Measurements from ENCODE around the gene SIX3.

Gene SIX3

DNA sequence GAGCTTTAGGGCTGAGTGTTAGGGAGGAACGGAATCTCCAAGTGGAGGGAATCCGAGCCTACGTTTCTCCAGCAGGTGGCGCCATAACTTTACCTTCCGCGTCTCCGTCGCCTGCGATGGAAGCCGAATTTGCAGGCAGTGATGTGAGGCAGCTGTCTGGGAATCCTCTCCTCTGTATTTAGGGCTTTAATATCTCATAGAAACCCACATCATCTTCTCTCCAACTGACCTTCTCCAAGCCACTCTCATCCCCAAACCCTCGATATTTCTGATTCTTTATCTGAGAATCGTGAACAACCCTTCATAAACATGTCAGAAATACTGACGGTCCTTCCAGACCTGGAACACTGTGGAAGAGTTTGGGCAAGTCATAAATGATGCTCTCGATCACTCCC is 40.2 kb downstream of the SIX3 start:
- Histone ChIP-seq H3K36me3 (no peaks in the 10 kb centered on the region), H3K9me3 (no peaks in the 10 kb centered on the region), H3K27ac (no peak overlapping the region), H3K4me1 (ENCODE audit: control insufficient read depth in 1 of 2, insufficient read depth in 1 of 2, low read depth in 1 of 2, low read length in 1 of 2) (no peaks in the 10 kb centered on the region), H3K4me3 (ENCODE audit: low read depth in 1 of 2, low read length in 1 of 2) (no peak overlapping the region), H3K27me3 (peaks cover 54% of the 10 kb centered on the region)
- TF ChIP-seq, protein P1, sequence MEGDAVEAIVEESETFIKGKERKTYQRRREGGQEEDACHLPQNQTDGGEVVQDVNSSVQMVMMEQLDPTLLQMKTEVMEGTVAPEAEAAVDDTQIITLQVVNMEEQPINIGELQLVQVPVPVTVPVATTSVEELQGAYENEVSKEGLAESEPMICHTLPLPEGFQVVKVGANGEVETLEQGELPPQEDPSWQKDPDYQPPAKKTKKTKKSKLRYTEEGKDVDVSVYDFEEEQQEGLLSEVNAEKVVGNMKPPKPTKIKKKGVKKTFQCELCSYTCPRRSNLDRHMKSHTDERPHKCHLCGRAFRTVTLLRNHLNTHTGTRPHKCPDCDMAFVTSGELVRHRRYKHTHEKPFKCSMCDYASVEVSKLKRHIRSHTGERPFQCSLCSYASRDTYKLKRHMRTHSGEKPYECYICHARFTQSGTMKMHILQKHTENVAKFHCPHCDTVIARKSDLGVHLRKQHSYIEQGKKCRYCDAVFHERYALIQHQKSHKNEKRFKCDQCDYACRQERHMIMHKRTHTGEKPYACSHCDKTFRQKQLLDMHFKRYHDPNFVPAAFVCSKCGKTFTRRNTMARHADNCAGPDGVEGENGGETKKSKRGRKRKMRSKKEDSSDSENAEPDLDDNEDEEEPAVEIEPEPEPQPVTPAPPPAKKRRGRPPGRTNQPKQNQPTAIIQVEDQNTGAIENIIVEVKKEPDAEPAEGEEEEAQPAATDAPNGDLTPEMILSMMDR (IDR thresholded peaks at IDR 0.05), result peak; percentile 72

DNA sequence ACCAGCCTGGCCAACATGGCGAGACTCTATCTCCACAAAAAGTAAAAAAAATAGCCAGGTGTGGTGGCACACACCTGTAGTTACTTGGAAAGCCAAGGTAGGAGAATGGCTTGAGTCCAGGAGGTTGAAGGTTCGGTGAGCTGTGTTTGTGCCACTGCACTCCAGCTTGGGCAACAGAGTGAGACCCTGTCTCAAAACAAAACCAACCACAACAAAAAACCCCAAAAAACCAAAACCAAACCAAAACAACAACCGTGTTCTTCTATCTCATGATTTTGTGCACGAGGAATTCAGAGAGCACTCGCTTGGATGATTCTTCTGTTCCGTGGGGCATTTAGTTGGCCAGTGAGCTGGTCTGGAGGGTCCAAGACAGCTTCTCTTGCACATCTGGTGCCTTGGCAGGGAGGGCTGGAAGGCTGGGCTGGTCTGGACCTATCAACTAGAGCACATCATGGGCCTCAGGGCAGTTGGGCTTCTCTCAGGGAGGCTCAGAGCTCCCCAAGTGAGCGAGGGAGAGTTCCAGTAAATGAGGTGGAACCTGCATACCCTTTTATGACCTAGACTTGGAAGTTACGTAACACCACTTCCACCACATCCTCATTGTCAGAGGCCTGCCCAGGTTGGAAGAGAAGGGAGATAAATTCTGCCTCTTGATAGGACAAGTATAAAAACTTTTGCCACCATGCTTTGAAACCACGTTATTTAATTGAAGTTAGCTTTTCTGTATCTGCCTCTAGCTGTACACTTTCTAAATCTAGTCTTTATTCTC is 42.5 kb downstream of the SIX3 start:
- Histone ChIP-seq H3K27me3 (peaks cover 49% of the 10 kb centered on the region), H3K27ac (no peak overlapping the region), H3K36me3 (no peaks in the 10 kb centered on the region), H3K9me3 (no peaks in the 10 kb centered on the region), H3K4me3 (ENCODE audit: low read depth in 1 of 2, low read length in 1 of 2) (no peak overlapping the region), H3K4me1 (ENCODE audit: control insufficient read depth in 1 of 2, insufficient read depth in 1 of 2, low read depth in 1 of 2, low read length in 1 of 2) (no peaks in the 10 kb centered on the region)
- TF ChIP-seq, protein P1 (IDR thresholded peaks at IDR 0.05), result no peak

DNA sequence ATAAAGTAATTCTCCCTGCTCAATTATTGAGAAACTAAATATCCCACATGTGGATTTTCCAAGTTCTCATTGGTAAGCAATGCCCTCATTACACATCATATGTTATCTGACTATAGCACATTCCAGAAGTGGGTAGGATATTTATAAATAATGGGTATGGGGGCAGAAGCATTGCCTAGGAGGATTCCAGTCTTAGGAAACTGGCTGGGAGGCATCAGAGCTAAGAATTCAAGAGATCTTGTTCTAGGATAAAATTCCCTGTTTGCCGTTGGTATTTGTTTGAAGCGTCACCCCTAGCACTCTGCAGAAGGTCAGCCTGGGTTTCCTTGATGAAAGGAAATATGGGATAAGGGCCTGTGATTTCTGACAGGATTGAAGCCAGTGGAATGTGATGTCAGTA is 47.7 kb downstream of the SIX3 start:
- Histone ChIP-seq H3K9me3 (no peaks in the 10 kb centered on the region), H3K27ac (no peak overlapping the region), H3K27me3 (peaks cover 66% of the 10 kb centered on the region), H3K4me1 (ENCODE audit: control insufficient read depth in 1 of 2, insufficient read depth in 1 of 2, low read depth in 1 of 2, low read length in 1 of 2) (no peaks in the 10 kb centered on the region), H3K4me3 (ENCODE audit: low read depth in 1 of 2, low read length in 1 of 2) (no peak overlapping the region), H3K36me3 (no peaks in the 10 kb centered on the region)
- TF ChIP-seq, protein P1 (IDR thresholded peaks at IDR 0.05), result no peak

DNA sequence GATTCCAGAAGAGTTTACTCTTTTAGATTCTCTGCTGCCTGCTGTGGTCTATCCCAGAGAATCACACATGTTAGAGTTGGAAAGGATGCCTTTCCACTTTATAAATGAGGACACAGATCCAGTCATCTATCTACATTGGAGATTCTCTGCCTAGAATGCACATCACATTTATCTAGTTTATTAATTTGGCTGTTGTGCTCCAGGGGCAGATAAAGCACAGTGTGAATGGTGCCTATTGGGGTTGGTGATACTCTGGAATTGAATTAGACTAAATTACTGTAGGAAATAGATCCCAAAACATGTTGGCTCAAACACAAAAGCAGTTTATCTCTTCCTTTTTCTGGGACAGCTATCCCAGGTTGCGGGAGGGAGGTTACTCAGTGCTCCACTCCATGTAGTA is 52.9 kb downstream of the SIX3 start:
- Histone ChIP-seq H3K4me3 (ENCODE audit: low read depth in 1 of 2, low read length in 1 of 2) (no peak overlapping the region), H3K27ac (no peak overlapping the region), H3K36me3 (no peaks in the 10 kb centered on the region), H3K9me3 (no peaks in the 10 kb centered on the region), H3K4me1 (ENCODE audit: control insufficient read depth in 1 of 2, insufficient read depth in 1 of 2, low read depth in 1 of 2, low read length in 1 of 2) (no peaks in the 10 kb centered on the region), H3K27me3 (peaks cover 99% of the 10 kb centered on the region)
- TF ChIP-seq, protein P1 (IDR thresholded peaks at IDR 0.05), result no peak
